Panc1 (cell line): ENCODE measurements around the gene PRRT3.

Source experiments
- POLR2AphosphoS5 ChIP-seq: IDR thresholded peaks from 2 replicates; pipeline ENCODE4 v1.6.1; 2012; ENCODE audit warnings: mild to moderate bottlenecking, low read depth, low read length, moderate library complexity
- SIN3A ChIP-seq: IDR thresholded peaks from 2 replicates; pipeline ENCODE4 v1.6.1; 2012; ENCODE audit warnings: low read depth, mild to moderate bottlenecking, low read length, moderate library complexity, borderline replicate concordance; ENCODE audit not compliant: insufficient read depth
- TCF7L2 ChIP-seq: IDR thresholded peaks from 2 replicates; pipeline ENCODE4 v1.6.1; 2011; ENCODE audit warnings: mild to moderate bottlenecking, low read depth, low read length, inconsistent platforms
- TF ChIP-seq, protein P1 (sequence below): fragments of 450-650 bp; IDR thresholded peaks from 2 replicates; pipeline ENCODE4 v1.5.1; 2017; ENCODE audit warnings: mild to moderate bottlenecking
- TF ChIP-seq, protein P2 (sequence below), 2 experiments: IDR thresholded peaks; 2 replicates each; pipeline ENCODE4 v1.6.1; 2011 to 2012; ENCODE audit warnings: low read depth in 2 of 2, control low read depth in 1 of 2, low read length in 1 of 2, mild to moderate bottlenecking in 1 of 2, moderate library complexity in 1 of 2; ENCODE audit not compliant: insufficient read depth in 1 of 2

DNA sequence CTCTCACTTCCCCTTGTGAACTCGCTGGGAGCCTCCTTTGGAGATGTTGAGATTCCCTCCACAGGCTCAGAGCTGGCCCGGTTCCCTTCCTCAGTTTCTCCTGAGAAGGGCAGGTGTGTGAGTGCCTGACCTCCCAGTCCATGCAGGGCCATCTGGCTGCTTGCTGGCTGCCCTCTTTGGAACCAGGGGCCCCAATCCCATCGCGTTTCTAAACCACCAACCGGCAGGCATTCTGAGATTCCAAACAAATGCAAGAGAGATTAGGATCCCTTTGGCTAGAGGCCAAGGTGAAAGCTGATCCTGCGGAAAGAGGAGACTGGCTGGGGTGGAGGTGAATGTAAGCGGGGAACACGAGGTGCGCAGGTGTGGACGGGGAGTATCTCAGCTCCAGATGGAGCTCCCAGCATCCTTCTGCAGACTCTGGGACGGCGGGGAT lies 2.9 kb upstream of the PRRT3 start:
- TF ChIP-seq, protein P1, sequence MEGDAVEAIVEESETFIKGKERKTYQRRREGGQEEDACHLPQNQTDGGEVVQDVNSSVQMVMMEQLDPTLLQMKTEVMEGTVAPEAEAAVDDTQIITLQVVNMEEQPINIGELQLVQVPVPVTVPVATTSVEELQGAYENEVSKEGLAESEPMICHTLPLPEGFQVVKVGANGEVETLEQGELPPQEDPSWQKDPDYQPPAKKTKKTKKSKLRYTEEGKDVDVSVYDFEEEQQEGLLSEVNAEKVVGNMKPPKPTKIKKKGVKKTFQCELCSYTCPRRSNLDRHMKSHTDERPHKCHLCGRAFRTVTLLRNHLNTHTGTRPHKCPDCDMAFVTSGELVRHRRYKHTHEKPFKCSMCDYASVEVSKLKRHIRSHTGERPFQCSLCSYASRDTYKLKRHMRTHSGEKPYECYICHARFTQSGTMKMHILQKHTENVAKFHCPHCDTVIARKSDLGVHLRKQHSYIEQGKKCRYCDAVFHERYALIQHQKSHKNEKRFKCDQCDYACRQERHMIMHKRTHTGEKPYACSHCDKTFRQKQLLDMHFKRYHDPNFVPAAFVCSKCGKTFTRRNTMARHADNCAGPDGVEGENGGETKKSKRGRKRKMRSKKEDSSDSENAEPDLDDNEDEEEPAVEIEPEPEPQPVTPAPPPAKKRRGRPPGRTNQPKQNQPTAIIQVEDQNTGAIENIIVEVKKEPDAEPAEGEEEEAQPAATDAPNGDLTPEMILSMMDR, result no peak
- TF ChIP-seq, protein P2, sequence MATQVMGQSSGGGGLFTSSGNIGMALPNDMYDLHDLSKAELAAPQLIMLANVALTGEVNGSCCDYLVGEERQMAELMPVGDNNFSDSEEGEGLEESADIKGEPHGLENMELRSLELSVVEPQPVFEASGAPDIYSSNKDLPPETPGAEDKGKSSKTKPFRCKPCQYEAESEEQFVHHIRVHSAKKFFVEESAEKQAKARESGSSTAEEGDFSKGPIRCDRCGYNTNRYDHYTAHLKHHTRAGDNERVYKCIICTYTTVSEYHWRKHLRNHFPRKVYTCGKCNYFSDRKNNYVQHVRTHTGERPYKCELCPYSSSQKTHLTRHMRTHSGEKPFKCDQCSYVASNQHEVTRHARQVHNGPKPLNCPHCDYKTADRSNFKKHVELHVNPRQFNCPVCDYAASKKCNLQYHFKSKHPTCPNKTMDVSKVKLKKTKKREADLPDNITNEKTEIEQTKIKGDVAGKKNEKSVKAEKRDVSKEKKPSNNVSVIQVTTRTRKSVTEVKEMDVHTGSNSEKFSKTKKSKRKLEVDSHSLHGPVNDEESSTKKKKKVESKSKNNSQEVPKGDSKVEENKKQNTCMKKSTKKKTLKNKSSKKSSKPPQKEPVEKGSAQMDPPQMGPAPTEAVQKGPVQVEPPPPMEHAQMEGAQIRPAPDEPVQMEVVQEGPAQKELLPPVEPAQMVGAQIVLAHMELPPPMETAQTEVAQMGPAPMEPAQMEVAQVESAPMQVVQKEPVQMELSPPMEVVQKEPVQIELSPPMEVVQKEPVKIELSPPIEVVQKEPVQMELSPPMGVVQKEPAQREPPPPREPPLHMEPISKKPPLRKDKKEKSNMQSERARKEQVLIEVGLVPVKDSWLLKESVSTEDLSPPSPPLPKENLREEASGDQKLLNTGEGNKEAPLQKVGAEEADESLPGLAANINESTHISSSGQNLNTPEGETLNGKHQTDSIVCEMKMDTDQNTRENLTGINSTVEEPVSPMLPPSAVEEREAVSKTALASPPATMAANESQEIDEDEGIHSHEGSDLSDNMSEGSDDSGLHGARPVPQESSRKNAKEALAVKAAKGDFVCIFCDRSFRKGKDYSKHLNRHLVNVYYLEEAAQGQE (IDR thresholded peaks at IDR 0.05; ENCODE audit: insufficient read depth in 1 of 2, low read depth in 2 of 2, low read length in 1 of 2), result no peak
- no peak for TF ChIP-seq POLR2AphosphoS5
- no peak for TF ChIP-seq SIN3A
- TF ChIP-seq TCF7L2, result no peak
